AG10803 (cell line): ENCODE data around the gene PTPRM.

Source experiments
- DNase-seq: peaks from one replicate; pipeline ENCODE4 v3.0.0; 2010; ENCODE audit warnings: low read depth
- H3K4me3 ChIP-seq: 2 replicates; pipeline ENCODE4 v1.5.1; 2011; ENCODE audit warnings: mild to moderate bottlenecking, low read length, control low read depth
- CTCF ChIP-seq: conservative IDR thresholded peaks from 2 replicates; pipeline ENCODE4 v1.5.1; 2011; ENCODE audit warnings: mild to moderate bottlenecking, low read length, control low read depth, inconsistent platforms

Gene PTPRM

GRCh38 chr18:8081872-8082553 lies 514.9 kb downstream of the PTPRM start:
- DNase-seq: no peak
- no peak for TF ChIP-seq CTCF
- no peak overlapping the region for H3K4me3 ChIP-seq

GRCh38 chr18:8084160-8084559 lies 517.0 kb downstream of the PTPRM start:
- no peak overlapping the region for H3K4me3 ChIP-seq
- peak; percentile 58 for TF ChIP-seq CTCF
- peak; percentile 31 for DNase-seq

GRCh38 chr18:8088626-8089025 lies 521.5 kb downstream of the PTPRM start:
- H3K4me3 ChIP-seq: no peak overlapping the region
- TF ChIP-seq CTCF: no peak
- no peak for DNase-seq

- no peak overlapping the region for H3K4me3 ChIP-seq
- no peak for TF ChIP-seq CTCF
- peak; percentile 32 for DNase-seq
These were observed 523.9 kb downstream of the PTPRM start for GRCh38 chr18:8091035-8091434.

- no peak overlapping the region for H3K4me3 ChIP-seq
- no peak for TF ChIP-seq CTCF
- DNase-seq: no peak
These were observed 528.9 kb downstream of the PTPRM start for GRCh38 chr18:8095947-8096570.

GRCh38 chr18:8097399-8097798 lies 530.3 kb downstream of the PTPRM start:
- no peak overlapping the region for H3K4me3 ChIP-seq
- DNase-seq: no peak
- TF ChIP-seq CTCF: no peak

GRCh38 chr18:8097927-8098326 lies 530.8 kb downstream of the PTPRM start:
- no peak for DNase-seq
- H3K4me3 ChIP-seq: no peak overlapping the region
- no peak for TF ChIP-seq CTCF
